ENCODE results near the gene KDM2B.

Gene KDM2B

GRCh38 chr12:121618659-121619233 is 37.9 kb upstream of the KDM2B start:
- no peak for TF ChIP-seq CTCF (IDR thresholded peaks at IDR 0.05; ENCODE audit: low read depth, low read length)
- DNase-seq (ENCODE audit: low read depth, low spot score), result no peak
- in situ Hi-C loops (cut with HindIII; ENCODE audit: low sequenced_read_pairs), result no loop called here
- H3K4me3 ChIP-seq (ENCODE audit: low read depth, low read length), result no peak overlapping the region

GRCh38 chr12:121614872-121615467 is 34.1 kb upstream of the KDM2B start:
- in situ Hi-C loops (cut with HindIII; ENCODE audit: low sequenced_read_pairs), result no loop called here
- no peak for DNase-seq (ENCODE audit: low read depth, low spot score)

GRCh38 chr12:121613462-121613861 is 32.6 kb upstream of the KDM2B start:
- DNase-seq (ENCODE audit: low read depth, low spot score), result no peak
- no peak overlapping the region for H3K4me3 ChIP-seq (ENCODE audit: low read depth, low read length)
- in situ Hi-C loops (cut with HindIII; ENCODE audit: low sequenced_read_pairs), result no loop called here
- no peak for TF ChIP-seq CTCF (IDR thresholded peaks at IDR 0.05; ENCODE audit: low read depth, low read length)

More at GRCh38 chr12:121614872-121615467, 34.1 kb upstream of the KDM2B start:
- no peak for TF ChIP-seq CTCF (IDR thresholded peaks at IDR 0.05; ENCODE audit: low read depth, low read length)
- H3K4me3 ChIP-seq (ENCODE audit: low read depth, low read length), result no peak overlapping the region

- in situ Hi-C loops (cut with HindIII; ENCODE audit: low sequenced_read_pairs), result no loop called here
- no peak overlapping the region for H3K4me3 ChIP-seq (ENCODE audit: low read depth, low read length)
- no peak for DNase-seq (ENCODE audit: low read depth, low spot score)
- no peak for TF ChIP-seq CTCF (IDR thresholded peaks at IDR 0.05; ENCODE audit: low read depth, low read length)
These were observed 30.5 kb upstream of the KDM2B start for GRCh38 chr12:121611306-121611705.

GRCh38 chr12:121610239-121611149 is 29.7 kb upstream of the KDM2B start:
- no peak for TF ChIP-seq CTCF (IDR thresholded peaks at IDR 0.05; ENCODE audit: low read depth, low read length)
- DNase-seq (ENCODE audit: low read depth, low spot score), result no peak
- H3K4me3 ChIP-seq (ENCODE audit: low read depth, low read length), result no peak overlapping the region
- in situ Hi-C loops (cut with HindIII; ENCODE audit: low sequenced_read_pairs), result no loop called here

GRCh38 chr12:121608301-121608700 is 27.5 kb upstream of the KDM2B start:
- TF ChIP-seq CTCF (IDR thresholded peaks at IDR 0.05; ENCODE audit: low read depth, low read length), result no peak
- no peak overlapping the region for H3K4me3 ChIP-seq (ENCODE audit: low read depth, low read length)
- no peak for DNase-seq (ENCODE audit: low read depth, low spot score)
- in situ Hi-C loops (cut with HindIII; ENCODE audit: low sequenced_read_pairs), result no loop called here

All from astrocyte of the spinal cord (primary cell).